PFSK-1 (cell line): ENCODE measurements around the gene DAPK1.

Source experiments
- POLR2AphosphoS5 ChIP-seq: IDR thresholded peaks from 2 replicates; pipeline ENCODE4 v1.6.1; 2012; ENCODE audit warnings: low read depth, mild to moderate bottlenecking, control low read depth, low read length, moderate library complexity
- SIN3A ChIP-seq: IDR thresholded peaks from 2 replicates; pipeline ENCODE4 v1.6.1; 2012; ENCODE audit warnings: mild to moderate bottlenecking, low read length, moderate library complexity, borderline replicate concordance; ENCODE audit not compliant: insufficient read depth
- TAF1 ChIP-seq: IDR thresholded peaks from 2 replicates; pipeline ENCODE4 v1.6.1; 2012; ENCODE audit warnings: low read length, control low read depth, borderline replicate concordance; ENCODE audit not compliant: insufficient read depth
- TF ChIP-seq, protein P1 (sequence below), 2 experiments: IDR thresholded peaks; 2 replicates each; pipeline versions ENCODE4 v1.6.1 to v1.8.0; 2011 to 2012; ENCODE audit warnings: low read depth in 2 of 2, low read length in 2 of 2, control low read depth in 1 of 2, inconsistent platforms in 1 of 2, mild to moderate bottlenecking in 1 of 2, moderate library complexity in 1 of 2; ENCODE audit not compliant: insufficient read depth in 1 of 2

DNA sequence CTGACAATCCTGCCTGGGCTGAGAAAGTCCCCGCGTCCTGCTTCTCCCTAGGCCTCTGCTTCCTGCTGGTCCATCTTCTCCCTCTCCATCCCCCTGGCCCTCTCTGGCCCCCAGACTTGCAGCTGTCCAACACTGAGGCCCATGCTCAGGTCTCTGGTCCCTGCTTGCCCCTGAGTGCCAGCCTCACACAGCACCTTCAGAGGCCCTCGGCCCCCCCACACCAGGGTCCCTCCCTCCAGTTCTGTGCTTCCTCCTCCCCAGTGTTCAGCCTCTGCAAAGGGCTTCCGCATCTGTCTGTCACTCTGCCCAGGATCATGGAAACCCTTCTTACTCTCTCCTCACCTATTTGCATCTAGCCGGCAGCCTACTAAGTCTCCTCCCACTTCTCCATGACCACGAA lies 165.9 kb downstream of the DAPK1 start:
- TF ChIP-seq TAF1, result no peak
- TF ChIP-seq POLR2AphosphoS5, result no peak
- no peak for TF ChIP-seq SIN3A
- TF ChIP-seq, protein P1, sequence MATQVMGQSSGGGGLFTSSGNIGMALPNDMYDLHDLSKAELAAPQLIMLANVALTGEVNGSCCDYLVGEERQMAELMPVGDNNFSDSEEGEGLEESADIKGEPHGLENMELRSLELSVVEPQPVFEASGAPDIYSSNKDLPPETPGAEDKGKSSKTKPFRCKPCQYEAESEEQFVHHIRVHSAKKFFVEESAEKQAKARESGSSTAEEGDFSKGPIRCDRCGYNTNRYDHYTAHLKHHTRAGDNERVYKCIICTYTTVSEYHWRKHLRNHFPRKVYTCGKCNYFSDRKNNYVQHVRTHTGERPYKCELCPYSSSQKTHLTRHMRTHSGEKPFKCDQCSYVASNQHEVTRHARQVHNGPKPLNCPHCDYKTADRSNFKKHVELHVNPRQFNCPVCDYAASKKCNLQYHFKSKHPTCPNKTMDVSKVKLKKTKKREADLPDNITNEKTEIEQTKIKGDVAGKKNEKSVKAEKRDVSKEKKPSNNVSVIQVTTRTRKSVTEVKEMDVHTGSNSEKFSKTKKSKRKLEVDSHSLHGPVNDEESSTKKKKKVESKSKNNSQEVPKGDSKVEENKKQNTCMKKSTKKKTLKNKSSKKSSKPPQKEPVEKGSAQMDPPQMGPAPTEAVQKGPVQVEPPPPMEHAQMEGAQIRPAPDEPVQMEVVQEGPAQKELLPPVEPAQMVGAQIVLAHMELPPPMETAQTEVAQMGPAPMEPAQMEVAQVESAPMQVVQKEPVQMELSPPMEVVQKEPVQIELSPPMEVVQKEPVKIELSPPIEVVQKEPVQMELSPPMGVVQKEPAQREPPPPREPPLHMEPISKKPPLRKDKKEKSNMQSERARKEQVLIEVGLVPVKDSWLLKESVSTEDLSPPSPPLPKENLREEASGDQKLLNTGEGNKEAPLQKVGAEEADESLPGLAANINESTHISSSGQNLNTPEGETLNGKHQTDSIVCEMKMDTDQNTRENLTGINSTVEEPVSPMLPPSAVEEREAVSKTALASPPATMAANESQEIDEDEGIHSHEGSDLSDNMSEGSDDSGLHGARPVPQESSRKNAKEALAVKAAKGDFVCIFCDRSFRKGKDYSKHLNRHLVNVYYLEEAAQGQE (IDR thresholded peaks at IDR 0.05; ENCODE audit: insufficient read depth in 1 of 2, low read depth in 2 of 2, low read length in 2 of 2), result no peak
